Measurements from ENCODE around the gene HEPH. TPM values are rescaled to one million over a fixed set of nuclear protein-coding genes. Genes with fewer than 3 reads are reported as not detected.

The HEPH gene
- total and polyA plus RNA-seq, 2 of the 8 experiments (the other 6 are each of a cell fraction or from before 2014, with no cell fraction given) = 20.2 to 41.4 TPM

DNA sequence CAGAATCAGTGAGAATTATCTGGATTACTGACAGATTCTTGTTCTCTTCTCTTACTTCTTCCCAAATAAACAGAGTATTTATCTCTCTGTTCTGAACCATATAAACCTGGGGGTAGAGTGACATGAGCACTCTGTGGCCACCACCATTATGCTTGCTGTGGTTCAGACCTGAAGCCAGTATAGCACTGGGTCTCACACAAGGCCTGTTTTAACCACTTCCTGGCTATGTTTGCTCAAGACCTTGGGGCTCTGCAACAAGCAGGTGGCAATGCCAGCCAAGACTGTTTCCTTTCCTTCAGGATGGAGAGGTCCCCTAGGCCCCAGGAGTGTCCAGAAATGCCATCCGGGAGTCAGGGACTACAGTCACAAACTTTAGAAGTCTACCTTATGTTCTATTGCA, 21.7 kb upstream of the HEPH start (continued):
- no peak for TF ChIP-seq TBP (IDR thresholded peaks at IDR 0.05; ENCODE audit: low read depth, low read length)
- TF ChIP-seq JUN (IDR thresholded peaks at IDR 0.05; ENCODE audit: low read depth, low read length) = no peak
- no peak for TF ChIP-seq CHD1 (IDR thresholded peaks at IDR 0.05; ENCODE audit: low read depth, low read length)
